Stimulated activated CD4-positive, alpha-beta T cell treated with anti-CD3 and anti-CD28 coated beads, Interleukin-15, amount 100 ng/mL, for 24 hours (primary cell): ENCODE measurements around the gene PTPRK.

Source experiments
- DNase-seq: peaks from one replicate; pipeline ENCODE4 v3.0.0-alpha.2; 2020

The PTPRK gene

DNA sequence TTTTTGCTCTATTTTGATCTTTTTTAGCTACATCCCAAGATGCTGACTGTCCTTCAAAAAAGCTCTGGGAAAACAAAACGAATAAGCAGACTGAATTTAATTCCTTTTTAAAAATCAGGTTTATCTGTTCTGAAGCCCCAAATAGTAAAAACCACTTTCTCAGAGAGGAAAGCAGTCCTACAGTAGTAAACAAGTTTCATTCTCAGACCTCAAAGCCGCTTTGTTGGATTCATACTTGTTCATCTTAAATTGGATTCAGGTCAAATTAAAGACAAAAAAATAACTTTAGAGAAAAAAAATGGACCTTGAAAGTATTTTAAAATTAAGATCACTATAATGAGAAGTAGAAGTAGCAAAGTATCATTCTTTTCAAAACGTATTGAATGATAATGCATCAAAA lies 523.5 kb downstream of the PTPRK start:
- no peak for DNase-seq

DNA sequence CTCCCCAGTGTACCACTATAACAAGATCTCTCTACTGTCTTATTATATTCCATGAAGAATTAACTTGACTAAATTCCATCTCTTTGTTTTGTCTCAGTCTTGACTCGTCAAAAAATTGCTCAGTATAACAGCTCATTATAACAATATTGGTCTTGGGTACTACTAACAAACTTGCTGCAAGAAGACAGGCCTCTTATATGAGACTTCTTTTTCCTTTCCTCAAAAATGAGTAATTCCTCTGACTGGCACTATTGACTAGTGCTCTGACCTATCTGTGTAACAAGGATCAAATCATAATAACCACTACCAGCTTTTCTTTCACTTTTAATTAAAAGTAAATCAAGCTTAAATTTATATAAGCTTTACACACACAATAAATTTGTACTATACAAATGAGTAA lies 528.3 kb downstream of the PTPRK start:
- no peak for DNase-seq

DNA sequence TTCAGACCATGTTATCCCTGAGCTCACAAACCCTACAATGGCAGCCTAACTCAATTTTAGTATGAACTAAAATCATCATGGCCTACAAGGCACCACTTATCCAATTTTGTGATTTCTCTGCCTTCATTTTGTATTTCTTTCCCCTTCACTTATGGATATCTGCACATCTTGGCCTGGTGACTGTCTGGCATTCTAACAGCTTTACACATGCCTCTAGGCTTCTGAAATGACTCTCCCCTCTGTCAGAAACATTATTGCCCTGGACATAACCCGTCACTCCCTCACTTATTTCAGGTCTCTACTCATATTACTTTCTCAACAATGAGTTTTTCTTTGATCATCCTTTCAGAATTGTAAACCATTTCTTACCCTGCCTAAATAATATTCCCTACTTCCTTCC lies 530.3 kb downstream of the PTPRK start:
- no peak for DNase-seq

DNA sequence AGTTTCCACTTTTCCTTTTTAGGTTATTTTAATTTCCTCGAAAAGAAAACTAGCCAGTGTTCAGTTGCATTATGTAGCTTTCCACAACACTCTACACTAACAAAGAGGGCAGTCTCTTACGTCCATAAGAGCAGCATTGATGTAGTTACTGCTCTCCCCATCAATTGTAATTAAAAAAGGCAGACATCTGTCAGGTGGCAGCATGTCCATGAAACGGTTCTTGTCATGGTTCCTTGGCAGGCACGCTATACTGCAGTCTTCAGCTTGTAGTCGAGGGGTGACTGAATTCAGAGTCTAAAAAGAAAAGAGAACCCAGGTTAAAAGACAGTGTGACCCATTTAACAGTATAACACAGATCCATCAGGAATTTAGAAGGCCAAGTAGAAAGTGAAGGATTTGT lies 539.4 kb downstream of the PTPRK start:
- no peak for DNase-seq

DNA sequence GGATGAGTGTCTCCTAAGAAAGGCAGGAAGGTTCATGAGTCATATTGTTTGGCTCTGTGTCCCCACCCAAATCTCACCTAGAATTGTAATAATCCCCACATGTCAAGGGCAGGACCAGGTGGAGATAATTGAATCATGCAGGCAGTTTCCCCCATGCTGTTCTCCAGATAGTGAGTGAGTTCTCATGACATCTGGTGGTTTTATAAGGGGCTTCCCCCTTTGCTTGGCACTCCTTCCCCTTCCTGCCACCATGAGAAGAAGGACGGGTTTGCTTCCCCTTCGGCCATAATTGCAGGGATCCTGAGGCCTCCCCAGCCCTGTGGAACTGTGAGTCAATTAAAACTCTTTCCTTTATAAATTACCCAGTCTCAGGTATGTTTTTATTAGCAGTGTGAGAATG lies 542.2 kb downstream of the PTPRK start:
- DNase-seq: peak; percentile 18

DNA sequence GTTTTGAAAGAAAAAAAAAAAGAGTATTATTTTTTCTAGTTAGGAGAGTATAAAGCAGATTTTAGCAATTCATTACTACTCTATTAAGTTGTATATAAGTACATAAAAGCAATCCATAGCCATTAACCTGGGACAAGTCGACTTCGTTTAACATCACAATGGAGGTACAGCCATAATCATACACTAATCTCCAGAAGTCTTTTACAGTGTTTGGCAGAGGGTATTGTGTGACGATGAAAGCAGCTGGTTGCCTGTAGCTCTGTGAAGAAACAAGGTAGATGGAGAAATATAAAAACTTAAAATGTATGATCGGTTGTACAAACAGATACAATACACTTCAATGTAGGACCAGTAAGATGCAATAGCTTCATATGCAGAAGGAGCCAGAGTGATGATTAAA lies 543.6 kb downstream of the PTPRK start:
- DNase-seq: no peak

DNA sequence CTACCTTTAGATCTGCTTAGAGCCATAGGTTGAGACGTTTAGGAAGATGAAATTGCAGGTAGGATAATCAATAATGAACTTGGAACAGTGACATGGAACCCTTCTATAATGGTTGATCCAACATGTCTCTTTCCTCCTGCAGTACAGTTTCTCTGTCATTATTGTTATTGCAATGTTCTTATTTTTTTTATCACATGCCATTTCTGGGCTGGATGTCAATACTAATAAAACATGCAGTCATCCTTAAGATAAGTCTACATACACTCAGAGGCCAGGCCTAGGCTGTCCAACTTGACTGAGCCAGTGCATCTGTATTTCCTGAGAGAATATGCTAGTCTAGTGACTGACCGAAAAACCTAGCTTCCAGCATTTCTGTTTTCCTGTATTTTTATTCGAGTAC lies 544.3 kb downstream of the PTPRK start:
- DNase-seq: no peak

DNA sequence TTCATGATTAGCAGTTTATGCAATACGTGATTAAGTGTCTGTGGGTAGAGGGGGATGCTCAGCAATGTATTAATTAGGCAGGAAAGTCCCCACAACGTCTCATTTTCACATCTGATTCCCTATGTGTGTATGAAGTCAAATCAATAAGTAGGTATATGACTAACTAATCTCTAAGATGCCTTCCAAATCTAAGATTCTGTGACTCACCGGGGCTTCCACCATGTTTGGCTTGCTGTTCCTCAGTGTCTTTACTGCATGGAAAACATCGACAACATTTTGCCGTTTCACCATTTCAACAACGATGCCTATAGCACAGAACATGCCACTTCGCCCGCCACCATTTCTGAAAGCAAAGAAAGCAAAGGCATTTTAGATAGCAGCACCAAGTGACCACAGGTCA lies 547.6 kb downstream of the PTPRK start:
- DNase-seq: peak; percentile 68

DNA sequence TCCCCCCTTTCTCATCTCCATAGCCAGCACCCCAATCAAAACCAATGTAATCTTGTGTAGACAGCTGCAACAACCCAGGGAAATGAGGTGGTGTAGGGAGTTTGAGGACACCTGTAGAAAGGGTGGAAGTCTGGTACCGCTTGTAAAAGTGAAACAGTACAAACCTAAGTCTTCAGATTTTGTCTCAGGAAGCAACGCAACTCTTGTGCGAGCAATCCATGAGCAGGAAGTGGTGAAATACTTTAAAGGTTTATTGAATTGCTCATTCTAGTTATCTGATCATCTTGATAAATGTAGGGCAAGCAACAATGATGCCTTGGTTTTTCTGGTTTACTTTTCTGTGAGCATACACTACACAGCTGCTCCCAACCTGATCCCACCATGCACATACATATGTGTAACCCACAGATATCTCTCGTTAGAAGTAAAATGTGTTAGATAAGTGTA lies 548.4 kb downstream of the PTPRK start:
- DNase-seq: peak; percentile 41

DNA sequence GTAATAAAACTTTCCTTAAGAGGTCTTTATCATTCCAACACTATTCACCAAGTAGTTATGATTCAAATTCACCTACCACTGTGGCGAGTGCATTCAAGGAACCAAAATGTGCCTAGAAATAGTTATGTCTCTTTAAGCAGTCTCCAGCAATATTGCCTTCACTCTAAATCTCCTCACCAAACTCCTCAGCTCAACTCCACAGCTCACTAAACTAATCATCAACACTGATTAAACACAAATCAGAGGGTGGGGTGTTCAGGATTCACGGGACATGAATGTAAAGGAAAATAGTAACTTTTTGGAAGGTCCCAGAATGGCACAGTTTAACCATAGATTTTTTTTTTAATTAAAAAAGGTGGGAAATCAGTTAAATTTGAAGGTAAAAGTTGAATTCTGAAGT lies 549.0 kb downstream of the PTPRK start:
- DNase-seq: no peak

DNA sequence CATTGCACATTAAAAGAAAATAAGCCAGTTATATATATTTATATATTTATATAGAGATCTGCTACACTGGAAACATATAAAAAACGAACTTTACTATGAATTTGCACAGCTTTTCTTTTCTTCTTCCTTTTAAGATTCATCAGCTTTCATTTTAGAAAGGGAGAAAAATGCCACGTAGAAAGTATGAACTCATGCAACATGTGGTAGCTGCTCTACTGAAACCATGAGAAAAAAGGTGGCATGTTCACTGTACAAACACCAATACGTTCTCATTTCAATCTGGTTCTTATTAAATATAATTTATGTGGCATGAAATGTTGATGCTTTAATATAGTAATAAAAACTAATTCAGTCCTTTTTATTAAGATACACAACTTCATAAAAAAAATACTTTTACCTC lies 550.7 kb downstream of the PTPRK start:
- no peak for DNase-seq

DNA sequence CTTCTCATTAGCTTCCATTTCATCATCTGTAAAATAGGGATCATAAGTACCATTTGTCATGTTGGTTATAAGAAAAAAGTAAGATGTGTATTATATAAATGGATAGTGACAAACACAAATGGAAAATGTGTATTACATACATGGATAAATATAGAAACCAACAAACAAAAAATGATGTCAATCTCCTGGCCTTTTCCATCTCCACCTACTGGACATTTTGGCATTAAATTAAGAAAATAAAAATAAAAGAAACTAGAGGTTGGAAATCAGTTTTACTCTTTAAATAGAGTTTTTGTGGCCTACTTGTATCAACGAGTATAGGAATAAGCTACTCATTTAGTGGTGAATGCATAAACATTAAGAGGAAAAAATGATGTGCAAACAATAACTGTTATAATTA lies 552.0 kb downstream of the PTPRK start:
- DNase-seq: no peak

DNA sequence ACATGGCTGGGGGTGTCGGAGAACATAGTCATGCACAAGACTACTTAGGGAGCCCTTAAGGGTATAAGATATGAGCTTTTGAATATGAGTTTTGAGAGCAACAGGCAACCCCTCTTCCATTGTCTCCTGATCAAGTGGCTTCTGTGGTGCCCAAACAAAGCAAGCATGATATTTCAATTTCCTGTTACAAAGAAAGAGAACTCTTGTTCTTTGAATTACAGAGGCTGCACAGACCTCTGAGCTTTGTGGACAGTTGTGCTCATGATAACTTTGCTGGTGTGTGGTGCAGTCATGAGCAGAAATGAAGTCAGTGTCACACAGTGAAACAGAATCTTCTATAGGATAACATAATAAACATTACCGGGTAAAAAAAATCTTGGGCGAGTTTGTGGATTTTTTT lies 552.7 kb downstream of the PTPRK start:
- no peak for DNase-seq

DNA sequence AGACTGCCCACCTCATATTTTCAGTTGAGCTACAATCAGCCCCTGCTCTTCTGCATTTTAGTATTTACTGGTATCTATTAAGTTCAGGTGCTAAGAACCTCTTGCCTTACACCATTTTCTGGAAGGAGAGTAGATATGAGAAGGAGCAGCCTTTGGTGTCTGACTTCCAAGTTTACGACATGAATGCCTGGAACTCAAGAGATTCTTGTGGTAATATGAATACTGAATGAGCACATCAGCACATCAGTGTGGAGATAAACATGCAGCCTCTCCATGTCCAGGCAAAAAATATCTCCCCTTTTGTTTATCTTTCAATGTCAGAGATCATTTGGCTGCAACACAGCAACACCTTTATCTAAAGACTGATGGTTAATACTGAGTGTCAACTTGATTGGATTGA lies 553.8 kb downstream of the PTPRK start:
- DNase-seq: no peak

DNA sequence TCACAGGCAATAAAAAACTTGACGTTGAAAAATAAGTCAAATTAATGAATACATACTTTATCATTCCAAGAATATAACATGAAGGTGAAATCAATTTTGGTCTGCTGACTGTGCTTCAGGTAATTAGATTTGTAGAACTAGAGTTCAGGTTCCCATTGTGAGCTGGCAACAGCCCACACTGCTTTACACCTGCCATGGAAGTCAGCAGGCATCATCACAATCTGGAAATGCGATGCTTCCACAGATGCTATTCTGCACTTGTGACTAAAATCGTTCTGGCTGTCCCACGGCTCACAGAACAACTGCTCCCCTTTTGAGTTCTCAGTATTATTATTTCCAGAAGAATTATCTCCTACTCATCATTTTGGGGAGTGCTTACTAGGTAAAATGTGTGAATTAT lies 556.9 kb downstream of the PTPRK start:
- no peak for DNase-seq

DNA sequence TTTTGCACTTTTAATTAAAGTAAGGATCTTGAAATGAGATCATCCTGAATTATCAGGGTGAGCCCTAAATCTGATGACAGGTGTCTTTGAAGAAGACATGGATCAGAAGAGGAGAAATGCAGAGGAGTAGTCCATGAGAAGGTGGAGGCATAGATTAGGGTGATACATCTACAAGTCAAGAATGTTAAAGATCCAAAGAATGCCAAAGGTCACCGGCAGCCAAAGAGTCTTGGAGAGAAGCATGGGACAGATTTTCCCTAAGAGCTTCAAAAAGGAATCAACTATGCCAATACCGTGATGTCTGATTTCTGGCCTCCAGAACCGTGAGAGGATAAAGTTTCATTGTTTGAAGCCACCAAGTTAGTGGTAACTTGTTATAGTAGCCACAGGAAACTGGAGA lies 560.5 kb downstream of the PTPRK start:
- no peak for DNase-seq

DNA sequence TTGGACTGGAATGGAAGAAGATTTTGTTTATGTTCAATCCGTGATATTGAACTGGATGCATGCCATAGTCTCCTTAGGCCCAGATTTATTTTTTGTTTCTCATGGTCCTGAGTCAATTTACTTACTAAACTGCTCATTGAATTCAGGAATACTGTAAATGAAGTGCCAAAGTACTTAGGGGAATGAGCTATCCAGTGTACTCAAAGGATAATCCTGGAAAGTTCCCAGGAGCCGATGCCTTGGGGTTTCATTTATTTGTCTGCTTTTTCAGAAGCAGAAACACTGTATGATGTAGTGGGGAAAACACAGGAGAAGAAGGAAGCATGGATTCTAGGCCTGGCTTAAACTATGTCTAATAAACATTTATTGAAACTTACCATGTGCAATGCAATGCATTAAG lies 563.4 kb downstream of the PTPRK start:
- no peak for DNase-seq

DNA sequence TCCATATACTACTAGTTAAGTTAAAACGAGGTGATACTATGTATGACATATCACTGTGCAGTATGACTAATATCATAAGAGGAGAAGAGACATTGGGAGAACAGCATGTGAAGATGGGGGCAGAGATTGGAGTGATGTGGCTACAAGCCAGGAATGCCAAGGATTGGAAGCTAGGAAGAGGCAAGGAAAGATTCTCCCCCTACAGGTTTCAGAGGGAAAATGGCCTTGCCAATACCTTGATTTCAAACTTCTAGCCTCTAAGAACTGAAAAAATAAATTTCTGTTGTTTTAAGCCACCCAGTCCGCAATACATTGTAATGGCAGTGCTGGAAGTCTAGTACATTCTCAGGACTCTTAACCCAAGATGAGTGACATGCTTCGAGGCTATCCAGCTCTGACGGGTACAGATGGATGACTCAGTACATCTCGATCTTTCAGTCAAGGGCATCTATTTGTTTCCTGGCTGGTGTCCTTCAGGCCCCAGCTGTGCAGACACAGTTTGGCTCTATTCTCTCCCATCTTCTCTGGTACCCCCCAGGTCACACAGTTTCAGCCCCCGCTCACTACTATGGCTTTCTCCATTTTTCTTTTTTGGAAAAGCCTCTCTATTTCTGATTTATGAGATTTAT lies 564.0 kb downstream of the PTPRK start:
- DNase-seq: no peak

DNA sequence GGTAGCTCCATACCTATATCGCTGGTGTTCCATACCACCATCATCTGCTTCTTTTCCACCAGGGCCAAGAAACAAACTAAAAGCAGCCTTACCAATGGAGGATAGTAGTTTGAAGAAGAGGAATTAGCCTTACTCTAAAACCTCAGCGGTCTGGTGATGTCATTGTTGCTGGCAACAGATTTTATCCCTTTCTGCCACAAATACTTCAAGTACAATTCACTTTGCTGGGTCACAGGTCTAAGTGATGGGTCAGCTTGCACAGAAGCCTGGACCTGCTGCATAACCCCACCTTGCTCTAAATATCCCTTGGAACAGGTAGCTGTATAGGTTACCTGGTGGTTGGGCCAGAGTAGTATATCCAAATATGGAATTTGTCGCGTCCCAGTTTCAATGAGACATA lies 566.3 kb downstream of the PTPRK start:
- DNase-seq: no peak

DNA sequence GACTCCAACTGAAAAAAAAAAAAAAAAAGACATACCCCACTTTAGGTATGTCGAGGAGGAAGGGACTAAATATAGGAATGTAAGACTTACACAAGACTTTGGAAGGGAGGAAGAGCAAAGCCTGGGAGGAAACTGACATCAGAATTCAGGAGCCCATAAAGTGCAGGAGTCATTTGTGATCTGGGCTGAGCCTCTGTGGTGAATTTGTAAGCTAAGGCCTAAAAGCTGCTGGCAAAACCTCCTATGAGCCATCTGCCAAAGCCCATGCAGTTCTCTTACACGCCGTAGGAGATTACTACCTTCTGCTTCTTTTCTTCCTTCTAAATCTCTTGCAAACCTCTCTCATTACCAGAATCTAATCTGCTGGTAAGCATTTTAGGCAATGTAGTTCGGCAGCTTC lies 567.6 kb downstream of the PTPRK start:
- DNase-seq: no peak

DNA sequence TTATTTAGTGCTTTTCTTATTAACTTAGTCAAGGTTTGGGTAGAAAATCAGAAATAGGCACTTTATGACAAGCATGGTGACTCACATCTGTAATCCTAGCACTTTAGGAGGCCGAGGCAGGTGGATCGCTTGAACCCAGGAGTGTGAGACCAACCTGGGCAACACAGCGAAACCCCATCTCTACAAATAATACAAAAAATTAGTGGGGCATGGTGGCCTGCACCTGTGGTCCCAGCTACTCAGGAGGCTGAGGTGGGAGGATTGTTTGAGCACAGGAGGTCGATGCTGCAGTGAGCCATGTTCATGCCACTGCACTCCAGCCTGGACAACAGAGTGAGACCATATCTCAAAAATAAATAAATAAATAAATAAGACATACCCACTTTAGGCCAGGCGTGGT lies 568.2 kb downstream of the PTPRK start:
- no peak for DNase-seq

DNA sequence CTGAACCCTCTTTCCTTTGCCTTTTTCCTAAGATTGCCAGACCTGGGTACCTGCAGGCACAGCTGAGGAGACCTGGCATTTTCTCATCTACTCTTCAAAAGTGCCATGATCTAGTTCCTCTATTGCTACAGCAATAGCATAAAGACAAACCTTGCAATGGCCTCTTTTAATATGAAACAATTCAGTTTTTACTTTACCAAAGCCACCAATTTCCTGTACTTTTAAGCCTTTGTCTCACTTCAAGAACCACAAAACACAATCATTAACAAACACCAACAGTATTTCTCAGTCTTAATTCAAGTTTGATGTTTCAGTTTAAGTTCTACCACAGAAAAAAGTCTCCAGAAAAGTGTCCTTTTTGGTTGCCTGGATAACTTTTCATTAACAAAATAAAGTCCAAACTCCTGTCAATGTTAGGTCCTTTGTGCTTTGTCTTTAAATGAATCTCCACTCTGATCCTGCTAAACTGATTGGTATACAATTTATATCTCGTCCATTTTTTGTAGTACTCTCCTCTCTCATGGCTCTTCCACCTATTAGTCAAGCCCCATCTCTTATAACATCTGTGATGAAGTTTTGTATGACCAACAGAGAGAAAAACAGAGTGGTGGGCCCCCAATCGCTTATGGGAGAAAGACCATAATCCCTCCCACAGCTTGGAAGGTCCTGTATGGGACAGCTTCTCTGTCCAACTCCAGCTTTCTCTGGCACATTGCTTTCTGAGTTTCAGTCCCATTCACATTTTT lies 569.1 kb downstream of the PTPRK start:
- no peak for DNase-seq

DNA sequence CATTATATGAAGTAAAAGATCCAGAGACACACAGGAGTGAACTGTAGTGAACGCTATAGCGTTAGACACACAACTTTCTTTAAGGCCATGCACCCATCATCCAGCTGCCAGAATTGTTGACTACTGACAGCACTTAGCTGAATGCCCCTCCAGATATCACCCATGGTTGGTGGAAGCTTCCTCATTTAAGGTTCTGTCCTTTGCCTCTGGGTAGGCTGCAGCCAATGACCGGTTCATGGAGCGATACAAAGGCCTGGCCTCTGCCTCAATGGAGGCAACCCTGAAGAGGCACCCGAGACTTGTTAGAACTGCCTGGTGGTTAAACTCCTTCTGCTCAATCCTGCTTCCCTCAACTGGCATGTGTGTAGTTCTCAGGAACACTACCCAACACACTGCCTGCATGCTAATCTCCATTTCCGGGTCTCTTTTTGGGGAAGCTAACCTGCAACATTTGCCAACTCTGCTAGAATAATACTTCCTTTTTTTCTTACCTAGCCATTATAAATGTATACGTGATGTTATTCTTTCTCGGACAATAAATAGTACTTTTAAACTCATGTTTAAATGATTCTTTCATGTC lies 569.7 kb downstream of the PTPRK start:
- DNase-seq: no peak

DNA sequence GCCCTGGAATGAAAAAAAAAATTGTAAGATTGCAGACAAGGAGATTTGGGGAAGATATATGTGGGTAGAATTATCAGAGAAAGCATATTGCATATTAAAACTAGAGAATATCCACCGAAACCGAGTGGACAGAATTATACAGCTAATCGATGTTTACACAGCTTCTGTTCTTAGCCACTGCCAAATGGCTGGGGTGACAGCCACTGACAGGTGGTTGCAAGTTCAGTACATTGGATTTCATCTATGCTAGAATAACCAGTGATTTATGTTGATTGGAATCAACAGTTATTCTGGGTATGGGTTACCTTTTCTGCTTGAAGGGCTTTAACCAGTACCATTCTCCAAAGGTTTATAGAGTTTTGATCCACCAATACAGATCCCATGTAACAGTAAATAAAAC lies 571.1 kb downstream of the PTPRK start:
- DNase-seq: no peak

DNA sequence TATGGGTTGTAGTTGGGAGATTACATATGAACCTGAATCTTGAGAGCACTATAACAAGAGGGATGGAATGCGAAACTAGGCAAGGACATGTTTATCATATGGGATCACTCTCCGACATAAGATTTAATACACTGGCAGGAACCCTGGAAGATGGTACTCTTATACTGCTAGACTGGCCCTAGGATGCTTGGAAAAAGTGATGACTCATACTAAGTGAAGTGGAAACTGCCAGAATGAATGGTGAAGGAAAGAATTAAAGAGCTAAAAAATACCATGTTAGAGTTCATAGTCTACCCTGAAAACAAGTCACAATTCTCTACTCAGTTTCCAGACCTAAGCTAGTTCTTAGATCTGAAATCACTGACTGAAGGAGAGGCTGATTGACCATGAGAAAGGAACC lies 574.0 kb downstream of the PTPRK start:
- no peak for DNase-seq
